ENCODE results near the gene C18orf54.
A peak's percentile ranks its signal among the peaks of the same experiment; 100 is the strongest.
"Not testable (repeated sequence)": the region's sequence is repeated elsewhere in the genome, so short reads cannot be mapped to it uniquely, and the experiment has no call there.

The C18orf54 gene

GRCh38 chr18:54357660-54358494, at the start of gene C18orf54, which contains the start of gene STARD6:
C18orf54 (plus strand) TSS chr18:54357906; CDS start chr18:54360573, 2,667 bp downstream.
STARD6 (minus strand) TSS chr18:54357858; CDS start chr18:54354573, 3,285 bp downstream.
- peak; percentile 92 for FAIRE-seq
- DNase-seq (ENCODE audit: insufficient read length, low spot score), result peak; percentile 83

DNA sequence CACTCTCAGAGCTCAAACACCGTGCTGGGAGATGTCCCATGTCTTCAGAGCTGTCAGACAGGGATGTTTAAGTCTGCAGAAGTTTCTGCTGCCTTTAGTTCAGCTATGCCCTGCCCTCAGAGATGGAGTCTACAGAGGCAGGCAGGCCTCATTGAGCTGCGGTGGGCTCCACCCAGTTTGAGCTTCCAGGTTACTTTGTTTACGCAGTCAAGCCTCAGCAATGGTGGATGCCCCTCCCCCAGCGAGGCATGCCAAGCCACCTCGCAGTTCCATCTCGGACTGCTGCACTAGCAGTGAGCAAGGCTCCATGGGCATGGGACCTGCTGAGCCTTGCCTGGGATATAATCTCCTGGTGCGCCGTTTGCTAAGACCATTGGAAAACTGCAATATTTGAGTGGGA, 48.1 kb upstream of the C18orf54 start:
- not testable (repeated sequence) for DNase-seq (ENCODE audit: insufficient read length, low spot score); FAIRE-seq

GRCh38 chr18:54316071-54316820, 41.5 kb upstream of the C18orf54 start:
- DNase-seq (ENCODE audit: insufficient read length, low spot score) (no peak), FAIRE-seq (no peak)

GRCh38 chr18:54323561-54323960, 34.1 kb upstream of the C18orf54 start:
- DNase-seq (ENCODE audit: insufficient read length, low spot score), result no peak
- no peak for FAIRE-seq

DNA sequence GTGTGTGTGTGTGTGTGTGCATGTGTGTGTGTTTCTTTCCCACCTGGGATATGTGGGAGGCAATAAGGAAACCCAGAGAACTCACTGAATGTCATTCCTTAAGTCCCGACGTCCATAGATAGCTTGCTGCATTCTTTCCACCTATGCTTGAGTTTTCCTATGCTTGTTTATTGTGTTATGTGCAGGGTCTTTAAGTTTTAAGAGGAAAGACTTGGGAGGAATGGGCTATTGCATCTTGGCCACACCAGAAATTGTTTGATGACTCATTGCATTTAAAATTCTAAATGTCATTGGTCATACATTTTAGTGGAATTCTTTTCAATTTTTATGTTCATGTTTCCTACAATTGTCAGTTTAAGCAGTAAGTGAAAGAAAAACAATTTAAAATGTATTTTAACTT, 33.7 kb upstream of the C18orf54 start:
- DNase-seq (ENCODE audit: insufficient read length, low spot score) (no peak), FAIRE-seq (no peak)

- DNase-seq (ENCODE audit: insufficient read length, low spot score) (no peak), FAIRE-seq (no peak)
Observed at GRCh38 chr18:54327818-54328217, 29.9 kb upstream of the C18orf54 start.

GRCh38 chr18:54329787-54330186, 27.9 kb upstream of the C18orf54 start:
- no peak for DNase-seq (ENCODE audit: insufficient read length, low spot score)
- no peak for FAIRE-seq

DNA sequence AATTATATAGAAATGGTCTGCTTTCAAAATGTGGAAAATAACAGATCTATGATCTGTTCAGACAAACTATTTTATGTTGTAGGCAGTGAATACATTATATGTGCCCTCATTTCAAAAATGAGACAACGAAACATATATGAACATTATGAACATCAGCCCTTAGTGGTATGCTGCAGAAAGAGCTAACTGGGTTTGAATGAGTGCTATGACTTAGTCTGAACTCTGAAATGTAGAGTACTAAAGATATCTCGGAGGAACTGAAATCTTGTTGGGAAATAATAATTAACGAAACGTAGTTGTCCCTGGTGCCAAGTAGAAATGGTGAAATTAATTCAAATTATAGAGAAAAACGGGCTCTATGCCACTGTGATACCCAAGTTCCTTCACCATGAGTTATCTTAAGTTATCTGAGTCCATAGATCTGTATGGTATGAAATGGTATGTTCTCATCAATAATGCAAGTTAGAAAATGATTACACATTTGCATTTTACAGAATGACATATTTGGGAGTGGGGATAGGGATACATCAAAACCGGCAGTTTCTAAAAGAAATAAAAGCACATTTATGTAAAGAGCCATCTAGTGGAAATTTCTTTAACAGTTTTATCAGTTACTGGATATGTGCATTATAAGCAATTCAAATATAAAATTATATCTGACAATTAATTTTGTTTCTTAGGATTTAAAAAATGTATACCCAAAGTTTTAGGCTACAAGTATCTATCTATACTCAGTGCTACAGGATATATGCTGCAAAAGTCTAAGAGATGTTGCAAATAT, 26.7 kb upstream of the C18orf54 start:
- DNase-seq (ENCODE audit: insufficient read length, low spot score) (no peak), FAIRE-seq (peak; percentile 44)

GRCh38 chr18:54335638-54336173, 22.0 kb upstream of the C18orf54 start:
- DNase-seq (ENCODE audit: insufficient read length, low spot score), result no peak
- FAIRE-seq, result no peak

DNA sequence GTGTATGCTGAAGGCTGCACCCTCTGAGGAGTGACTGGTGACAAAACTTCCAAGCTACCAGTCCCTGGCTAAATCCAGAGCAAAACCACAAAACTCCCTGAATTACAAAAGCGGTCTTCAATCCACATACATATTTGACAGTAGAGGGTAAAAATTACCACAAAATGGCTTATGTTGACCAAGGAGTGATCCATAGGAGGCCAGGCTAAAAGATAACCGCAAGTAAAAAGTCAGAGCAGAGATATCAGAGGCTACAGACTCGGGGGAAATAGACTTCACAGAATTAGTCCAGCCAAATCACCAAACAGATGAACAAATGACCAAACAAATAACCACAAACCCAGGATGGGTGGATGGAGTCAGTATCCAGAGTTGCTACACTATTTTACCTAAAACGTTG, 19.5 kb upstream of the C18orf54 start:
- FAIRE-seq, result no peak
- no peak for DNase-seq (ENCODE audit: insufficient read length, low spot score)

GRCh38 chr18:54351186-54351585, 6.5 kb upstream of the C18orf54 start:
- FAIRE-seq, result no peak
- no peak for DNase-seq (ENCODE audit: insufficient read length, low spot score)

- DNase-seq (ENCODE audit: insufficient read length, low spot score), result no peak
Observed at GRCh38 chr18:54357082-54357659, 535 bp upstream of the C18orf54 start.

DNA sequence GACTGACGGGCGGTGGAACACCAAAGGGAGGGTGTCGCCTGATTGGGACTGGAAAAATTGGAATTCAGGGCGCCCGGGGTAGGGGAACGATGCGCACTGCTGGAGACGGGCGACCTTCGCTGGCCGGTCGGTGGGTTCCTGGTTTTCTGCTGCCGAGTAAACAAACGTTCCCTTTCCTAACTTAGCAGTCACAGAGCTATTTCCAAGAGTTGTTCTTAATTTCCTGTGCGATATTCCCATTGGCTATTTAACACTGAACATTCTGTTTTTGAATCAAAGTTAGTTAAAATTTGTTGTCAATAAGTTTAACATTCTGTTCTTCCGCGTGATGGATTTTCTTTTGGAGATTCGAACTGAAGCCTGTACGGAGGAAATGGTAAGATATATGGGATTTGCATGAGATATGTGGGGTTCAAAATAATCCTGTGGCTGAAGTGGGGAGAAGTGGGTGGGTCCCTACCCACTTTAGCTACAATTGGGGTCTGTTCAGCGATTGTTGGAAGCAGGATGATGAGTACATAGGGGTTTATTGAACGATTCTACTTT, 862 bp downstream of the C18orf54 start:
- DNase-seq (ENCODE audit: insufficient read length, low spot score) (no peak), FAIRE-seq (no peak)

More at GRCh38 chr18:54357082-54357659, 535 bp upstream of the C18orf54 start:
- FAIRE-seq, result peak; percentile 76

DNA sequence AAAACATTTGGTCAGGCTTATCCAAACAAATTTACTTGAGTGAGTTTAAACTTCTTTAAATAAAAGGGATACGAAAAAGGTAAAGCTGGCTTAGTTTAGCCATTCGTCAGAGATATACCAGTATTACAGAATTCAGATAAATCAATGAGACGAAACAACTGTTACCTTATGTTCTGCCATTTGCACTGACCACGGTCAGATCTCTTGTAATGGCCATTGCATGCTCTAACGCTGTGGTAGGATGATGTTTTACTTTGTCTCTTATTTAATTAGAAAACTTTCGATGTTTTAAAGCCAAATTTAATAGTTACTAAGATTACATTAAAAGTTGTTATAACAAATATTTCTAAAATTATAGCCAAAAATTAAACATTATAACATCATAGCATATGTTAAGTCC, 1.5 kb downstream of the C18orf54 start:
- FAIRE-seq (no peak), DNase-seq (ENCODE audit: insufficient read length, low spot score) (no peak)

GRCh38 chr18:54360406-54360805, 2.7 kb downstream of the C18orf54 start:
- DNase-seq (ENCODE audit: insufficient read length, low spot score) (no peak), FAIRE-seq (no peak)

DNA sequence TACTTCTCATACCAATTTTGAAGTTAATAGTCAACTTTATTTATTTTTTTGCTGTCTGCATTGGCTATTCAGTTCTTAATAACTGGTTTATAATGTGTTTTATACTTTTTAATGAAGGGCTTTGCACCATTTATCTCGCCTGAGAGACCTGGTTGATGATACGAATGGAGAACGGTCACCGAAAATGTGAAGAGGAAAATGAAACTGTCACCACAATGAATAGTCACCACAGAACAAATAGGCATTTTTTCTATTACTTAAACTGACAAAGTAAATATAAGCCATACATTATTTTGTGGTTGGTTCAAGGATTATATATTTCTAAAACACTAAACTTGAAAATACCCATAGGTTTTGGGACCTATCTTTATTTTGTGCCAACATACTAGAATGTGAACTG, 20.4 kb downstream of the C18orf54 start:
- no peak for FAIRE-seq
- no peak for DNase-seq (ENCODE audit: insufficient read length, low spot score)

DNA sequence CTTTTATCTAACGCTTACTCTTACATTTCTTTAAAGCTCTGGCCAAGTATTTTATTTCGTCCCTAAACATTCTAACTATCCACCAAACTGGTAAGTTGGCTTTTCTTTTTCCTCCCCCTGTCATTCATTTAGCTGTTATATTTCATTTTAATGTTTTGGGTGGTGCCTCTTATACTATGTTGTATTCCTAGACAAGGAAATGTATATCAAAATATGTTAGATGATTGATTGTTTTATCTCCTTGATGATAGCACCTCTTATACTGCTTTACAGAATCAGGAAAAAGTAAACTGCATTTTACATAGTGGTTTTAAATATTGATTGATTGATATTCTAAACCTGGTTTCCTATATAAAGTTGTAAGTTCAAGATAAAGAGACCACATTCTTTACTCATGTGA, 23.9 kb downstream of the C18orf54 start:
- FAIRE-seq (no peak), DNase-seq (ENCODE audit: insufficient read length, low spot score) (no peak)

DNA sequence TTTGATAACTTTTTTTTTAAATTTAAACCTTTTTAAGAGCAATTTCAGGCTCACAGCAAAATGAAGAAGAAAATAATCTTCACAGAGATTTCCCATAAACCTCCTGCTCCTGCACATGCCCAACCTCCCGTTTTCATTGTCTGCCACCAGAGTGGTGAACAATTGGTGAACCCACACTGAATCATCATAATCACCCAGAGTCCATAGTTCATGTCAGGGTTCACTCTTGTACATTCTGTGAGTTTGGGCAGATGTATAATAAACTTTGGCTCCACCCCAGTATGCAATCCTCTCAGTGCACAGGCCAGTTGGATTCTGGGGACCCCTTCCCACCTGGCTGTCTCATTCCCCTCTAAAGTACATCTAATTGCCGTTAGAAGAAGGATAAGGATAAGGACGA, 24.4 kb downstream of the C18orf54 start:
- no peak for FAIRE-seq

GRCh38 chr18:54382733-54383252, 25.1 kb downstream of the C18orf54 start:
- DNase-seq (ENCODE audit: insufficient read length, low spot score), result no peak
- no peak for FAIRE-seq

More for the DNA sequence above, 24.4 kb downstream of the C18orf54 start:
- DNase-seq (ENCODE audit: insufficient read length, low spot score), result no peak

GRCh38 chr18:54386043-54386442, 28.3 kb downstream of the C18orf54 start:
- DNase-seq (ENCODE audit: insufficient read length, low spot score) (no peak), FAIRE-seq (no peak)
